ENCODE data around the gene F2R.

F2R gene

DNA sequence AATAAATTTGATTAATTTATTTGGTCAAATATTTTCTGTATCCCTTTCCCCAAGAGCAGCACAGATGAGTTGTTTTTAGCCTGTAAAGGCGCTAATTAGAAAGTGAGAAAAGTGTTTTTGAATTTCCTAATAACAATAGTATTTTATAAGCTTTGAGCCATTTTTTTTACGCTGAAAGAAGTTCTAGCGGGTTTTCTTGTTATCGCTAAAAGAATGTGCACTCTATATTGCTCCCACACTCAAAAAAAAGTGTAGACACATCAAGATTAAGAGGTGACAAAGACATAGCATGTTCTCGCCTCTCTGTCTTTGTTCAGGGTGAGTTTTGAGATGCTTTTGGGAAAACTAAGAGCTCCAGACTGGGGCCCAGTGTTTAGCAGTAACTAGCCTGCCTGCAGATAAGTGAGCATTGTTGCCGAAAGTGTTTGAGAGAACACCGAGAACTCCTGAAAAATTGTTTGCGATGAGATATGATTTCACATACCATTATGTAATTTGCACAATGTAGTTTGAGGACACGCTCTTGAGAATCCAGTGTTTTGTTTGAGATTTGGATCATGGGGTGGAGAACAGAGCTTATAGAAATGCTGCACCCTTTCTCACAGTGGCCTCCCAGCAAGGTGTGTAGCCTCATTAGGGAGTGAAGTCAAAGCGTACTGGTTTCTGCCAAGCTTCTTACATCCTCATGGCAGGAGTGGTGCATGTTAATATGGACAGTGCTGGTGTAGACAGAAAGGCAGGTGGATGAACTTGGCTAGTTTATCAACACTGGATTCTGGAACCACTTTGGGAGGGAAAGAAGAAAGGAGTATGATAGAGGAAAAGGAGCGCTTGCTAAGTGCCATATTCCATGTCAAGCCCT is 1.5 kb downstream of the F2R start:
- TF ChIP-seq, protein P1, sequence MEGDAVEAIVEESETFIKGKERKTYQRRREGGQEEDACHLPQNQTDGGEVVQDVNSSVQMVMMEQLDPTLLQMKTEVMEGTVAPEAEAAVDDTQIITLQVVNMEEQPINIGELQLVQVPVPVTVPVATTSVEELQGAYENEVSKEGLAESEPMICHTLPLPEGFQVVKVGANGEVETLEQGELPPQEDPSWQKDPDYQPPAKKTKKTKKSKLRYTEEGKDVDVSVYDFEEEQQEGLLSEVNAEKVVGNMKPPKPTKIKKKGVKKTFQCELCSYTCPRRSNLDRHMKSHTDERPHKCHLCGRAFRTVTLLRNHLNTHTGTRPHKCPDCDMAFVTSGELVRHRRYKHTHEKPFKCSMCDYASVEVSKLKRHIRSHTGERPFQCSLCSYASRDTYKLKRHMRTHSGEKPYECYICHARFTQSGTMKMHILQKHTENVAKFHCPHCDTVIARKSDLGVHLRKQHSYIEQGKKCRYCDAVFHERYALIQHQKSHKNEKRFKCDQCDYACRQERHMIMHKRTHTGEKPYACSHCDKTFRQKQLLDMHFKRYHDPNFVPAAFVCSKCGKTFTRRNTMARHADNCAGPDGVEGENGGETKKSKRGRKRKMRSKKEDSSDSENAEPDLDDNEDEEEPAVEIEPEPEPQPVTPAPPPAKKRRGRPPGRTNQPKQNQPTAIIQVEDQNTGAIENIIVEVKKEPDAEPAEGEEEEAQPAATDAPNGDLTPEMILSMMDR (IDR thresholded peaks at IDR 0.05; ENCODE audit: low read depth, low read length, missing control alignments): no peak
- in situ Hi-C loops (cut with HindIII; ENCODE audit: low pct_ligation_motif_present, low sequenced_read_pairs): no loop called here

DNA sequence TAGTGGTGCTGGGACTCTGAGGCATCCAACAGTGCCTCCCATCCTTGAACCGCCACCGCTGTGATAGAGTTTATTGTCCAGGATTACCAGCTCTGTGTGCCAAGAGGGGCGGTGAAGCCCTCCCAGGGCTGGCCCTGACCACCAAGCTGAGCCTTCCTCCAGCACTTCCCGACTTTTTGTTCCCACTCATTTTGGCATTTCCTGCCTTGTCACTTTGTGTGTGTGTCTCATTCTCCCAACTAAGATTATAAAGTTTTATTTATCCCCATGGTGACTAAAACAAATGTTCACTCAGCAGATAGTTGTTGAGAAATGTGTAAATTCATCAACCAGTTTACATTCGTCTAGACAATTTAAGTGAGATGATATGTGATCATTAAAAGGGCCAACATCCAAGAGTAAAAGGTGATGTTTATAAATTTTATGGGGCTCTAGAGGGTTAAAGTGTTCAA is 2.5 kb downstream of the F2R start:
- peak overlapping the region; percentile 87 for H3K27ac ChIP-seq
- in situ Hi-C loops (cut with HindIII; ENCODE audit: low pct_ligation_motif_present, low sequenced_read_pairs): no loop called here
- TF ChIP-seq, protein P1 (IDR thresholded peaks at IDR 0.05; ENCODE audit: low read depth, low read length, missing control alignments): no peak
- H3K4me3 ChIP-seq (ENCODE audit: low read depth, low read length): peak overlapping the region; percentile 98
- DNase-seq: peak; percentile 56
- no peaks in the 10 kb centered on the region for H3K27me3 ChIP-seq (replicated peaks)
- no peaks in the 10 kb centered on the region for H3K36me3 ChIP-seq (replicated peaks)

More for the DNA sequence above, 1.5 kb downstream of the F2R start:
- H3K27me3 ChIP-seq (replicated peaks): no peaks in the 10 kb centered on the region
- H3K36me3 ChIP-seq (replicated peaks): no peaks in the 10 kb centered on the region
- H3K27ac ChIP-seq: peak overlapping the region; percentile 87
- DNase-seq: no peak
- peak overlapping the region; percentile 98 for H3K4me3 ChIP-seq (ENCODE audit: low read depth, low read length)

- in situ Hi-C loops (cut with HindIII; ENCODE audit: low pct_ligation_motif_present, low sequenced_read_pairs): no loop called here
- Histone ChIP-seq H3K36me3 (replicated peaks) (no peaks in the 10 kb centered on the region), H3K4me3 (ENCODE audit: low read depth, low read length) (peak overlapping the region; percentile 98)
Measured at GRCh38 chr5:76718880-76719279, 3.0 kb downstream of the F2R start.

GRCh38 chr5:76720988-76721569 is 5.2 kb downstream of the F2R start:
- no peaks in the 10 kb centered on the region for H3K36me3 ChIP-seq (replicated peaks)
- no peak for DNase-seq
- TF ChIP-seq, protein P1 (IDR thresholded peaks at IDR 0.05; ENCODE audit: low read depth, low read length, missing control alignments): no peak
- in situ Hi-C loops (cut with HindIII; ENCODE audit: low pct_ligation_motif_present, low sequenced_read_pairs): no loop called here
- no peak overlapping the region for H3K4me3 ChIP-seq (ENCODE audit: low read depth, low read length)
- H3K27me3 ChIP-seq (replicated peaks): no peaks in the 10 kb centered on the region
- H3K27ac ChIP-seq: no peak overlapping the region

More at GRCh38 chr5:76718880-76719279, 3.0 kb downstream of the F2R start:
- TF ChIP-seq, protein P1 (IDR thresholded peaks at IDR 0.05; ENCODE audit: low read depth, low read length, missing control alignments): no peak
- DNase-seq: no peak
- H3K27ac ChIP-seq: peak overlapping the region; percentile 16
- no peaks in the 10 kb centered on the region for H3K27me3 ChIP-seq (replicated peaks)

GRCh38 chr5:76723266-76723665 is 7.3 kb downstream of the F2R start:
- DNase-seq: no peak
- Histone ChIP-seq H3K27ac (peak overlapping the region; percentile 11), H3K36me3 (replicated peaks) (peaks cover 4% of the 10 kb centered on the region), H3K27me3 (replicated peaks) (no peaks in the 10 kb centered on the region), H3K4me3 (ENCODE audit: low read depth, low read length) (no peak overlapping the region)
- TF ChIP-seq, protein P1 (IDR thresholded peaks at IDR 0.05; ENCODE audit: low read depth, low read length, missing control alignments): no peak
- in situ Hi-C loops (cut with HindIII; ENCODE audit: low pct_ligation_motif_present, low sequenced_read_pairs): no loop called here
